Mucosa of descending colon (tissue), 3 donors: ENCODE results near the gene TRPM3. TPM values are rescaled to one million over a fixed set of nuclear protein-coding genes. Genes with fewer than 3 reads are reported as not detected.

Experiments
- ATAC-seq: fragments of 200-7000 bp; cut with Tn5 transposase; one replicate; pipeline ENCODE4 v1.9.1; 2020; ENCODE audit warnings: mild to moderate bottlenecking, moderate library complexity
- DNase-seq, 3 donors: peaks; one replicate each; pipeline ENCODE4 v3.0.0-alpha.2; 2020
- H3K36me3 ChIP-seq: fragments of 200-600 bp; one replicate; pipeline ENCODE4 v1.8.0; 2021; ENCODE audit warnings: low read depth, mild to moderate bottlenecking
- H3K4me1 ChIP-seq: fragments of 200-600 bp; one replicate; pipeline ENCODE4 v1.8.0; 2021; ENCODE audit warnings: low read depth, mild to moderate bottlenecking
- H3K4me3 ChIP-seq: fragments of 200-600 bp; one replicate; pipeline ENCODE4 v1.8.0; 2021; ENCODE audit warnings: mild to moderate bottlenecking
- H3K9me3 ChIP-seq: fragments of 200-600 bp; one replicate; pipeline ENCODE4 v1.8.0; 2021; ENCODE audit warnings: mild to moderate bottlenecking
- CTCF ChIP-seq: fragments of 200-600 bp; IDR thresholded peaks from one replicate; pipeline ENCODE4 v1.8.0; 2022; ENCODE audit warnings: antibody characterized with exemption, mild to moderate bottlenecking
- intact Hi-C, 2 donors: fragments of 100-400 bp; cut with DNase I in 1 of 2; cut with micrococcal nuclease in 1 of 2; formaldehyde crosslinking; loops; one replicate each; pipeline versions ENCODE4 v1.11.0 to v1.11.1; 2022; cut with DNase I, micrococcal nuclease
- total RNA-seq, 3 donors: library from RNA; stranded (reverse); fragmentation: NEBNext Ultra II Directional in 2 of 3; extraction: Animal tissue kit (Norgen Biotek cat#: 25700) in 2 of 3; gene quantifications; one replicate each; pipeline versions ENCODE4 v1.2.1 to v1.2.4, GENCODE V29; 2021 to 2023
- donor health status: DM: no; HTN: no; CAD: no; lungs with moderate emphysema.
- donor health status: DM: no; HTN: no; CAD: no.
- donor health status: DM: no; HTN: yes; CAD: no.

TRPM3 gene
- total RNA-seq, 3 donors from 2014 or later = 0.29 to 0.55 (median 0.51) TPM

GRCh38 chr9:70859694-70860093 lies 261.7 kb downstream of the TRPM3 start:
- intact Hi-C loops = no loop called here
- Histone ChIP-seq H3K9me3 (no peaks in the 10 kb centered on the region), H3K4me1 (no peaks in the 10 kb centered on the region), H3K4me3 (no peak overlapping the region), H3K36me3 (no peaks in the 10 kb centered on the region)
- ATAC-seq (no peak), DNase-seq (no peak)
- no peak for TF ChIP-seq CTCF

GRCh38 chr9:70856411-70856810 lies 265.0 kb downstream of the TRPM3 start:
- no peak overlapping the region for H3K4me3 ChIP-seq
- no peaks in the 10 kb centered on the region for H3K9me3 ChIP-seq
- no peak for TF ChIP-seq CTCF
- H3K4me1 ChIP-seq = no peaks in the 10 kb centered on the region
- no peak for ATAC-seq
- no peak for DNase-seq
- intact Hi-C loops = no loop called here
- no peaks in the 10 kb centered on the region for H3K36me3 ChIP-seq

GRCh38 chr9:70852711-70853240 lies 268.6 kb downstream of the TRPM3 start:
- H3K36me3 ChIP-seq = no peaks in the 10 kb centered on the region
- H3K4me3 ChIP-seq = no peak overlapping the region
- ATAC-seq (no peak), DNase-seq (no peak)
- intact Hi-C loops = no loop called here
- no peaks in the 10 kb centered on the region for H3K4me1 ChIP-seq
- H3K9me3 ChIP-seq = no peaks in the 10 kb centered on the region
- no peak for TF ChIP-seq CTCF

GRCh38 chr9:70840266-70840665 lies 281.2 kb downstream of the TRPM3 start:
- no peak for DNase-seq
- intact Hi-C loops = no loop called here
- no peak for TF ChIP-seq CTCF
- Histone ChIP-seq H3K4me1 (no peaks in the 10 kb centered on the region), H3K36me3 (no peaks in the 10 kb centered on the region), H3K4me3 (no peak overlapping the region), H3K9me3 (no peaks in the 10 kb centered on the region)
- ATAC-seq = no peak

GRCh38 chr9:70835323-70835722 lies 286.1 kb downstream of the TRPM3 start:
- intact Hi-C loops = no loop called here
- Histone ChIP-seq H3K9me3 (no peaks in the 10 kb centered on the region), H3K4me1 (no peaks in the 10 kb centered on the region), H3K36me3 (no peaks in the 10 kb centered on the region), H3K4me3 (no peak overlapping the region)
- ATAC-seq = no peak
- no peak for TF ChIP-seq CTCF
- DNase-seq = no peak

GRCh38 chr9:70832492-70832891 lies 288.9 kb downstream of the TRPM3 start:
- no peaks in the 10 kb centered on the region for H3K9me3 ChIP-seq
- intact Hi-C loops = no loop called here
- H3K36me3 ChIP-seq = no peaks in the 10 kb centered on the region
- no peaks in the 10 kb centered on the region for H3K4me1 ChIP-seq
- DNase-seq (no peak), ATAC-seq (no peak)
- no peak overlapping the region for H3K4me3 ChIP-seq
- no peak for TF ChIP-seq CTCF
